Testis (tissue), 2 donors: ENCODE data around the gene NLRP12.

Source experiments
- POLR2A ChIP-seq: fragments of 450-650 bp; IDR thresholded peaks from one replicate; pipeline ENCODE4 v1.6.1; 2017; ENCODE audit warnings: antibody characterized with exemption, mild to moderate bottlenecking, moderate library complexity
- TF ChIP-seq, protein P1 (sequence below), 3 experiments: fragments of 450-650 bp in 2 of 3; fragments of 200-600 bp in 1 of 3; sonication (generic) in 1 of 3; IDR thresholded peaks; one replicate each; pipeline ENCODE4 v1.5.1; 2016 to 2019; ENCODE audit warnings: antibody characterized with exemption in 3 of 3, mild to moderate bottlenecking in 2 of 3, moderate library complexity in 1 of 3

DNA sequence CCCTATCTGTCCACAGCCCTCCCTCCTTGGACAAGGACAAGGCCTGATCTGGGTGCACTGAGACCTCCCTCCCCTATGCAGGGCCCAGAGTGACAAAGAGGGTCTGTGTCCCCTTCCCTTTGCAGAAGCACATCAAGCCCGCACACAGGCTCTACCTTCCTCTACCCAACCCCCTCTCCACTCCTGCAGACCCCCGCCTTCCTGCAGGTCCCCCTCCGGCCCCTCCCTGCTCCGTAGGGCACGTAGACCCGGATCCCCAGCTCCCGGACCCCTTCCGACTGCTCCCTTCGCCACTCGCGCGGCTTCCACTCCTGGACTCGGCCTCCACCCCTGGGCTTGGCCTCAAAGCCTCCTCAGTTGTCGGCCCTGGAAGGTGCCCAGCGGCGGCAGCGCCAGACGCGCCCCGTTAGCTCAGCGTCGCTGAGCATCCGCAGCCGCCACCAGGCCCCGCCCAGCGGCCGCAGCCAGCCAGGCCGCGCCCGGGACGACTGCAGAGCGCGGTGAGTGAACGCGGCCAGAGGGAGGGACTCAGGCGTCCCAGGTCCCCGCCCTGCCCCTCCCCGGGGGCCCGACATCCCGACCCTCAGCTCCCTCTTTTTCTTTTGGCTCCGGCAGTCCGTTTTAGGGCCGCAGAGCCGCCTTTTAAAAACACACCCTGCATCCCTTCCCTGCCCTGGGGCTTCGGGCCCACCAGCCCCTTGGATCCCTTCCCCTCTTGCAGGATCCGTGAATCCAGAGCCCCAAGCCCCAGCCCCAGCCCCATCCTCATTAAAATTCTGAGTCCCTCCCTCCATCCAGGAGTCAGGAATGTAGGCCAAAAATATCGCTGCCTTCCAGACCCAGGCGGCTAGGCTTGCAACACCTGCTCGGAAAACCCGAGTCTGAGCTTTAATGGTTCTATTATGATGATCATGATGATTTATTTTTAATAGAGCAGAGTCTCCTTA, 42.1 kb upstream of the NLRP12 start:
- TF ChIP-seq, protein P1, sequence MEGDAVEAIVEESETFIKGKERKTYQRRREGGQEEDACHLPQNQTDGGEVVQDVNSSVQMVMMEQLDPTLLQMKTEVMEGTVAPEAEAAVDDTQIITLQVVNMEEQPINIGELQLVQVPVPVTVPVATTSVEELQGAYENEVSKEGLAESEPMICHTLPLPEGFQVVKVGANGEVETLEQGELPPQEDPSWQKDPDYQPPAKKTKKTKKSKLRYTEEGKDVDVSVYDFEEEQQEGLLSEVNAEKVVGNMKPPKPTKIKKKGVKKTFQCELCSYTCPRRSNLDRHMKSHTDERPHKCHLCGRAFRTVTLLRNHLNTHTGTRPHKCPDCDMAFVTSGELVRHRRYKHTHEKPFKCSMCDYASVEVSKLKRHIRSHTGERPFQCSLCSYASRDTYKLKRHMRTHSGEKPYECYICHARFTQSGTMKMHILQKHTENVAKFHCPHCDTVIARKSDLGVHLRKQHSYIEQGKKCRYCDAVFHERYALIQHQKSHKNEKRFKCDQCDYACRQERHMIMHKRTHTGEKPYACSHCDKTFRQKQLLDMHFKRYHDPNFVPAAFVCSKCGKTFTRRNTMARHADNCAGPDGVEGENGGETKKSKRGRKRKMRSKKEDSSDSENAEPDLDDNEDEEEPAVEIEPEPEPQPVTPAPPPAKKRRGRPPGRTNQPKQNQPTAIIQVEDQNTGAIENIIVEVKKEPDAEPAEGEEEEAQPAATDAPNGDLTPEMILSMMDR (IDR thresholded peaks at IDR 0.05): no peak
- TF ChIP-seq POLR2A: no peak
